Measurements from ENCODE around the gene NIM1K.
A peak's percentile ranks its signal among the peaks of the same experiment; 100 is the strongest.
"Not testable (repeated sequence)": the region's sequence is repeated elsewhere in the genome, so short reads cannot be mapped to it uniquely, and the experiment has no call there.

The NIM1K gene

DNA sequence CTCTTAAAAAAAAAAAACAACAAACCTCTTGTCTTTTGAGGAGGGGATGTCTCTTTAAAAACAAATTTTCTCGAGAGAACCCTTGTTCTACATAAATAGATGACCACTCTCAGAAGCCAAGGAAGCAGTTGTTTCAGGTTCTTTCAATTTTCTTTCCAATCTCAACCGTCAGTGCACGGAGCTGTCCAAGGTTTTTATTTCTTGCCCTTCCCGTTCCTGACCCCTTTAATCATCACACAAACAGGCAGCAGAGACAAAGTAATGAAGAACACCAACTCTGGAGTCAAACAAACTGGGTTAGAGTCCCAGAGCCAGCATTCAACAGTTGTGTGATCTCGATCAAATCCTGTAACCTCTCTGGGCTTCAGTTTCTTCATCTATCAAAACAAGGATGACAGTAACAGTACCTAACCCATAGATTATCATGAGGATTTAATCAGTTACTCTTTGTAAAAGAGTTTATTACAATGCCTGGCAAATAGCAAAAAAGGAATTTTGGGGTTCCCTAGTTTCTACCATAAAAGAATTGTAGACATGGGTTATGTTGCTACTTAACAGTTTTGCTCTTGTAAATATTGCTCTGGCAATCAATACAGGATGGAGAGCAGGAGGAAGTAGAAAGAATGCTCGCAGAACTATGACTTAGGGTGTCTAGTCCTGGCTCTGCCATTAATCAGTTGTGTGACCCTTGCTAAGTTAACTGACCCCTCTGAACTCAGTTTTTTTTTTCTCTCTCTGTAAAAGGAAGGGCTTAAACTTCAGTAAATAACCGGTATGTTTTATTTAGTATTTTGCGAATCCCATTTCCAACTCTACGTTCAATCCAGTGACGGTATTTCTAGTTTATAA, 1.0 kb upstream of the NIM1K start:
- DNase-seq (ENCODE audit: low spot score) = peak; percentile 31

DNA sequence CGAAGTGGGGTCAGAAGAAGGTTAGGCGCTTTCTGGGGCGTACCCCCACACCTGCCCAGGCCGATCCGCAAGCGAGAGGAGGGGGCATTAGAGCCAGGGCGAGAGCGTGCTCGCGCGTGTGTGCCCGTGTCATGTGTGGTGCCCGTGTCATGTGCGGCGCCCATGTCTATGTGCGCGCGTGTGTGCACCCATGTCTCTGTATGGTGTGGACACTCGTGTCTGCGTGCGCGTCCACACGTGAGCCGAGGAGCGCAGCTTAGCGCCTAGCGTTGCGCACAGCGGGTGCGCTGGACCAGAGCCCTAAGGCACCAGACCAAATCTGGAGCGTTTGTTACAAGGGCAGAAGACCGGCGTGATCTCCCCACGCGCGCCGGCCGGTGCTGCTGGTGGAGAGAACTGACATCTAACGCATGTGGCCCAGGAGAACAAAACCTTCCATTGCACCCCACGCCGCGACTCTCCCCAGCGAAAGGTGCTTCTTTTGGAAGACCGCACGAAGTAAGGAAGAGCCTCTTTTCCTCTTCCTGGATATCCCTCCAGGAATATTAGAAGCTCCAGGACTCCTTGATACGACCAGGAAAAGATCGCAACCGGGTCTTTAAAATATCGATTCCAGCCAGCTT, 644 bp downstream of the NIM1K start:
- peak; percentile 9 for DNase-seq (ENCODE audit: low spot score)

DNA sequence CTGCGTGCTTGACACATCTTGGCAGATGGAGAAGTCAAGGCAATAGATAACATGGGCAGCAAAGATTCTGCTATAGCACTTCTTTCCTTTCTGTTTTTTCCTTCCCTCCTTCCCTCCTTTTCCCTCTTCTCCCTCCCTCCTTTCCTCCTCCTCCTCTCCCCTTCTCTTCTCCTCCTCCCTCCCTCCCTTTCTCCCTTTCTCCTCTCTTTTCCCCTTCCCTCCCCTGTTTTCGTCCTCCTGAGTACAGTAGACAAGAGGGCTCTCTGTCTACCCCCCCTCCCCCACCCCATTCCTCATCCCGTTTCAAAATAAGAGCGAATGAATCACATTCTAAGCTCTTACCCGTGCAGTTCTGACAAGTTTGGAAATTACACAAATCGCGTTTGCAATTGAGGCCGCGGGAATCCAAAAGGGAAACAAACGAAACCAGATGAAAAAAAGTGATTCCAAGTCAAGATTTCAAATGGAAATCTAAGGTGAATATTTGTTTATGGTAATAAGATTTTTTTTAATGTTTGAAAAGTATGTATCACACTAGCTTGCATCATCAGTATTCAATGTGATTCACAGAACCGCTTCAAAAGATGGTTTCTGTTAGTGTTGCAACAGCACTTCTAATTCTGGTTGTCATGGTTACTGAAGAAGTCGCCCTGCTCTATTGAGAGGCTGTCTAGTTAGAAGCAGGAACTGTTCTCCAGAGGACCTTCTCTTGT, 1.3 kb downstream of the NIM1K start:
- DNase-seq (ENCODE audit: low spot score) = peak; percentile 93

- DNase-seq (ENCODE audit: low spot score) = peak; percentile 60
Observed at GRCh38 chr5:43193894-43194265, 1.9 kb downstream of the NIM1K start.

- DNase-seq (ENCODE audit: low spot score) = no peak
Observed at GRCh38 chr5:43195670-43196265, 3.7 kb downstream of the NIM1K start.

GRCh38 chr5:43197535-43197934, 5.5 kb downstream of the NIM1K start:
- DNase-seq (ENCODE audit: low spot score) = no peak

GRCh38 chr5:43201442-43201841, 9.4 kb downstream of the NIM1K start:
- DNase-seq (ENCODE audit: low spot score) = not testable (repeated sequence)

DNA sequence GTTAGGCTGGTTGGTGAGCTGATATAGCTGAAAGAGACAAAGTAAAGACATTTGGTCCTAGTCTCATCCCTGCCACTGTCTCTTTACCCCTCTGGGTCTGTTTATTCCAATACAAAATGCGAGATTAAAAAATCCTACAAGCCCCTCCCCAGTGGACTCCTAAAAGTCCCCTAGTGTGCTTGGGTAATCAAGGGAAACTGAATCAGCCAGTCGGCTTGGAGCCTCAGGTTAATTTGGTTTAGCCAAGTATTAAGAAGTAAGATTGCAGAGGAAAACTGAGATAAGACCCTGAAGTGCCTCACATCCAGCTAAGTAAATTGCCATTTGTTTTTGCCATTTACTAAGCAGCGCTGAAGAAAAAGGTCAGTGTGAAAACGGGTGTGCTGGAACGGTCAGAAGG, 10.4 kb downstream of the NIM1K start:
- DNase-seq (ENCODE audit: low spot score) = no peak

DNA sequence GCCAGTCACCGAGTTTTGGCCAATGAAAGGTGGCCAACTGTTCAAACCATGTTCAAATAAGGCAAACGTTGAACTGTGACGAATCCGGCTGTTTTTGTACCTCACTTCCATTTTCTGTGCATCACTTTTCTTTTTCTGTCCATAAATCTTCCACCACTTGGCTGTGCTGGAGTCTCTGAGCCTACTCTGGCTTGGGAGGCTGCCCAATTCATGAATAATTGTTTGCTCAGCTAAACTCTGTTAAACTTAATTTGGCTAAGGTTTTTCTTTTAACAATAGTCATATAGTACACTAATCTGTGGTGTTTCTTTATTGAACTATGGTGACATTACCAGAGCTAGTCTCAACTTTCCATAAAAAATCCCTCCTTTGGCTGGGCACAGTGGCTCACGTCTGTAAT, 11.3 kb downstream of the NIM1K start:
- DNase-seq (ENCODE audit: low spot score) = no peak

DNA sequence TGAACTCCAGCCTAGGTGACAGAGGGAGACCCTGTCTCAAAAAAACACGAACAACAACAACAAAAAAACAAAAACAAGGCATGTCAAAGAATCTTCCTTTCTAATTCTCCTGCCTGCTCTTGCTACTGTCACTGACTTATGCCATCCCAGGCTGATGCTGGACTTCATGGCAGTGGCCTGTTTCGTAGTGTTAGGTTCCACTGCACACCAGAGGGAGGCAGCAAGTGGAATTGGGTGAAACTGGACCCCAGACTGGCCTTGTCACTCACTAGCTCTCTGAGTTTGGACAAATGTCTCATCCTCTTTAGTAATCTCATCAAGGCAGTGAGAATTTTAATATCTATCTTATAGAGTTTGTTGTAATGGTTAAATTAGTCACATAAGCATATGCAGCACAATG, 12.9 kb downstream of the NIM1K start:
- DNase-seq (ENCODE audit: low spot score) = no peak

DNA sequence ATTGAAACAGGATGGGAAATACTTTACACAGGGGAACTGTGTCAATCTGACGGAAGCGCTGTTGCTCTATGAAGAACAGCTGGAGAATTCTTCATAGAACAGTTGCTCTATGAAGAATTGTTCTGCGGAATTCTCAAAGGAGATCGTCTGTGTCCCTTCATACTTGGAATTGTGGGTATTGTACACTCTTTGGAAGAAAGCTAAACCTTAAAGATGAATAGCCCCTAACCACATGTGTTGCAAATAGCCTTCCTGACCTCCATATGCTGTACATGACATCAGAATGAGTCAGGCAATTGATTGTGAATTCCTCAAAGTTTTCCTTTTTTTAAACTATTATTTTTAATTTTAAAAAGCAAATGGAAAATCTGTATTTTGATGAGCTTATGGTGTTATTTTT, 15.6 kb downstream of the NIM1K start:
- DNase-seq (ENCODE audit: low spot score) = peak; percentile 20

GRCh38 chr5:43208658-43209057, 16.6 kb downstream of the NIM1K start:
- no peak for DNase-seq (ENCODE audit: low spot score)

- DNase-seq (ENCODE audit: low spot score) = no peak
Observed at GRCh38 chr5:43209060-43209459, 17.0 kb downstream of the NIM1K start.

DNA sequence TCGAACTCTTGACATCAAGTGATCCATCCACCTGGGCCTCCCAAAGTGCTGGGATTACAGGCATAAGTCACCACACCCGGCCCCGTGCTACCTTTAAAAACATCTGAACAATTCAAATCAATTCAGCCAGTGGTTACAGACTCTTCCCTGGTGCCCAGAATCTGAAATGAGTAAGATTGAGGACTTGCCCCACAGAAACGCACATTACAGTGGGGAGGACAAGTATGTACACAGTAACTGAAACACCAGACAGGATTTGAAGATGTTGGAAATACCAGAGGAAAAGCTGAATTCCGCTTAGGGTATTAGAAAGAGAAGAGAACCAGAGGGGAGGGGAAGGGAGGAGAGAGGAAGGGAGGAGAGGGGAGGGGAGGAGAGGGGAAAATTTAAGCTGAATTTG, 17.8 kb downstream of the NIM1K start:
- DNase-seq (ENCODE audit: low spot score) = no peak

DNA sequence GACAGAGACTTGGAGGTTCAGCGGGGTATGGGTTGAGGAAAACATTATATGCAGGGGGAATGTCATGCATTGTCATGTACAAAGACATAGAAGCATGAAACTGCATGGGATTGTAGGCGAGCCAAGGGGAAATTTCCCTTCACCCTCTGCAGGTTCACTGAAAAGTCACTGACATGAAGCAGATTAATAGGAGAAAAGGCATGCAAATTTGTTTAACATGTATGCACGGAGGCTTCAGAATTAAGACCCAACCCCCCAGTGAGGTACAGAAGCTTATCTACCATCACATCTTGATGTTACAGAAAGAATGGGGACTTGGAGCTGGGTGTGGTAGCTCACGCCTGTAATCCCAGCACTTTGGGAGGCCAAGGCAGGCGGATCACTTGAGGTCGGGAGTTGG, 18.5 kb downstream of the NIM1K start:
- DNase-seq (ENCODE audit: low spot score) = no peak

GRCh38 chr5:43213951-43214350, 21.9 kb downstream of the NIM1K start:
- DNase-seq (ENCODE audit: low spot score) = no peak

DNA sequence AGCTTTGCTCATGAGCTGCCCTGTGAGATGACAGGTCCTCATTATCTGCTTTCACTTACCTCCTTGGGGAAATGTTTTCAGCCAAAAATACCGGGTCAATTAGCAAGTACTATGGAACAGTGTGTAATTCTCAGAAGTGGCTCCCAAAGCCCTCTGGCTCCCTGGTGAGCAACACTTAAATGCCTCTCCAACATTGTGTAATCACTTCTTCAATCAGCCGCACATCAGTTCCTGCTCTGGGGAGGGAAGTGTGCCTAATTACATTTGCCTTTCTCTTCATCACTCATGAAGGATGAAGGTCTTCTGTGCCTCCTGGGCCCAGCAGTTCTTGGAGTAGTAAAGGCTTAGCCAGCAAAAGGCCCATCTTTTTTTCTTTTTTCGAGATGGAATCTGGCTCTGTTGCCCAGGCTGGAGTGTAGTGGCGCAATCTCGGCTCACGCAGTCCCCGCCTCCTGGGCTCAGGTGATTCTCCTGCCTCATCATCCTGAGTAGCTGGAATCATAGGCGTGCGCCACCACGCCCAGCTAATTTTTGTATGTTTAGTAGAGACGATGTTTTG, 23.1 kb downstream of the NIM1K start:
- DNase-seq (ENCODE audit: low spot score) = peak; percentile 23

GRCh38 chr5:43216941-43217340, 24.9 kb downstream of the NIM1K start:
- DNase-seq (ENCODE audit: low spot score) = no peak

DNA sequence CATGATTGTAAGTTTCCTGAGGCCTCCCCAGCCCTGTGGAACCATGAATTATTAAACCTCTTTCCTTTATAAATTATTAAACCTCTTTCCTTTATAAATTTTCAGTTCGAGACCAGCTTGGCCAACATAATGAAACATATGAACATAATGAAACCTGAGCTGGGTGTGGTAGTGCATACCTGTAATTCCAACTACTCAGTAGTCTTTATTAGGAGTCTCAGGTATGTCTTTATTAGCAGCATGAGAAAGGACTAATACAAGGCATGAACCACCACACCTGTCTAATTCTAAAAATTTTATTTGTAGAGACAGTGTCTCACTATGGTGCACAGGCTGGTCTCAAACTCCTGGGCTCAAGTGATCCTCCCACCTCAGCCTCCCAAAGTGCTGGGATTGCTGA, 27.1 kb downstream of the NIM1K start:
- DNase-seq (ENCODE audit: low spot score) = no peak

GRCh38 chr5:43221502-43221901, 29.5 kb downstream of the NIM1K start:
- DNase-seq (ENCODE audit: low spot score) = no peak

- DNase-seq (ENCODE audit: low spot score) = no peak
Observed at GRCh38 chr5:43225649-43226245, 33.7 kb downstream of the NIM1K start.

- DNase-seq (ENCODE audit: low spot score) = peak; percentile 62
Observed at GRCh38 chr5:43227655-43228054, 35.6 kb downstream of the NIM1K start.

Measured in AG08395 (cell line).